HK-2 (cell line): ENCODE measurements around the gene PDLIM4.
A peak's percentile ranks its signal among the peaks of the same experiment; 100 is the strongest.

Experiments
- DNase-seq: peaks from one replicate; pipeline ENCODE4 v3.0.0-alpha.2; 2018; ENCODE audit not compliant: unreplicated experiment

Gene PDLIM4

GRCh38 chr5:132257131-132258101, at the start of gene PDLIM4:
PDLIM4 (plus strand) TSS chr5:132257696; CDS start chr5:132257735, 39 bp downstream.
- DNase-seq = no peak

- no peak for DNase-seq
These were observed 49.7 kb upstream of the PDLIM4 start for GRCh38 chr5:132207778-132208177.

GRCh38 chr5:132209131-132209530, 48.4 kb upstream of the PDLIM4 start:
- no peak for DNase-seq

- no peak for DNase-seq
These were observed 47.5 kb upstream of the PDLIM4 start for GRCh38 chr5:132209901-132210545.

GRCh38 chr5:132210944-132211343, 46.6 kb upstream of the PDLIM4 start:
- no peak for DNase-seq

GRCh38 chr5:132211787-132212186, 45.7 kb upstream of the PDLIM4 start:
- DNase-seq = no peak

GRCh38 chr5:132213666-132214065, 43.8 kb upstream of the PDLIM4 start:
- no peak for DNase-seq

- no peak for DNase-seq
These were observed 43.0 kb upstream of the PDLIM4 start for GRCh38 chr5:132214491-132214890.

- DNase-seq = peak; percentile 89
These were observed 42.2 kb upstream of the PDLIM4 start for GRCh38 chr5:132215329-132215728.

GRCh38 chr5:132218321-132218720, 39.2 kb upstream of the PDLIM4 start:
- DNase-seq = no peak

- no peak for DNase-seq
These were observed 38.1 kb upstream of the PDLIM4 start for GRCh38 chr5:132219289-132219970.

GRCh38 chr5:132219981-132220380, 37.5 kb upstream of the PDLIM4 start:
- DNase-seq = no peak

GRCh38 chr5:132220491-132220890, 37.0 kb upstream of the PDLIM4 start:
- DNase-seq = no peak

- no peak for DNase-seq
These were observed 35.5 kb upstream of the PDLIM4 start for GRCh38 chr5:132221781-132222648.

GRCh38 chr5:132222649-132223038, 34.9 kb upstream of the PDLIM4 start:
- DNase-seq = no peak

- DNase-seq = no peak
These were observed 33.6 kb upstream of the PDLIM4 start for GRCh38 chr5:132223861-132224260.

GRCh38 chr5:132224716-132225115, 32.8 kb upstream of the PDLIM4 start:
- DNase-seq = no peak

GRCh38 chr5:132225165-132226032, 32.1 kb upstream of the PDLIM4 start:
- DNase-seq = peak; percentile 79

GRCh38 chr5:132226516-132227234, 30.8 kb upstream of the PDLIM4 start:
- no peak for DNase-seq

GRCh38 chr5:132227235-132227484, 30.3 kb upstream of the PDLIM4 start:
- DNase-seq = no peak
